Adrenal gland (tissue), 12 donors: ENCODE measurements around the gene MRPL24. TPM values are rescaled to one million over a fixed set of nuclear protein-coding genes. Genes with fewer than 3 reads are reported as not detected.

Source experiments
- DNase-seq, 7 donors: peaks; one replicate each; pipeline ENCODE4 v3.0.0-alpha.2; 2019 to 2020
- H3K27ac ChIP-seq, 5 donors: fragments of 200-600 bp; sonication (generic) in 4 of 5; 1 replicate in 3 of 5; 2 replicates in 2 of 5; pipeline versions ENCODE4 v1.5.1 to v1.8.0; 2016 to 2020; ENCODE audit warnings: mild to moderate bottlenecking in 1 of 5
- H3K27me3 ChIP-seq: fragments of 200-600 bp; 2 replicates; pipeline ENCODE4 v1.8.0; 2021
- H3K36me3 ChIP-seq, 2 donors: fragments of 200-600 bp; replicated peaks in 1 of 2; 1 replicate in 1 of 2; 2 replicates in 1 of 2; pipeline versions ENCODE4 v1.5.1 to v1.8.0; 2018 to 2022
- H3K4me1 ChIP-seq, 2 donors: fragments of 200-600 bp; replicated peaks in 1 of 2; 1 replicate in 1 of 2; 2 replicates in 1 of 2; pipeline versions ENCODE4 v1.5.1 to v1.8.0; 2018 to 2021
- H3K4me3 ChIP-seq, 4 donors: fragments of 200-600 bp; sonication (generic) in 3 of 4; one replicate each; pipeline ENCODE4 v1.5.1; 2016 to 2018
- H3K9me3 ChIP-seq, 3 donors: fragments of 200-600 bp; sonication (generic) in 1 of 3; replicated peaks in 1 of 3; 1 replicate in 2 of 3; 2 replicates in 1 of 3; pipeline versions ENCODE4 v1.5.1 to v1.8.0; 2016 to 2021
- CTCF ChIP-seq, 6 experiments: fragments of 450-650 bp in 4 of 6; fragments of 200-600 bp in 2 of 6; sonication (generic) in 1 of 6; IDR thresholded peaks; 1 replicate in 5 of 6; 2 replicates in 1 of 6; pipeline versions ENCODE4 v1.5.1 to v1.8.0; 2016 to 2021; ENCODE audit warnings: antibody characterized with exemption in 6 of 6, mild to moderate bottlenecking in 2 of 6, moderate library complexity in 1 of 6
- POLR2A ChIP-seq, 2 donors: fragments of 450-650 bp; IDR thresholded peaks; one replicate each; pipeline ENCODE4 v1.6.1; 2017; ENCODE audit warnings: antibody characterized with exemption in 2 of 2, mild to moderate bottlenecking in 2 of 2, moderate library complexity in 1 of 2
- WGBS, 4 donors: extraction: QIAGEN DNeasy Blood & Tissue Kit in 2 of 4; methylation state at CpG; one replicate each; pipeline versions ENCODE4 v1.1.5 to v1.1.7; 2013 to 2017; 5-methylcytosine and 5-hydroxymethylcytosine counted together
- intact Hi-C, 2 donors: fragments of 100-400 bp; cut with DNase I; formaldehyde crosslinking; loops; one replicate each; pipeline versions ENCODE4 v1.14.1 to v1.15.0; 2022 to 2023
- polyA plus RNA-seq, 3 donors: library from polyadenylated mRNA; stranded (reverse); fragments of 200-250 nt in 2 of 3; fragments of 350-450 nt in 1 of 3; fragmentation: Illumina TruSeq in 1 of 3; extraction: RNeasy Lipid Tissue Mini Kit (QIAGEN cat#74804) in 1 of 3; gene quantifications; one replicate each; pipeline ENCODE4 v1.2.3, GENCODE V29; 2013 to 2014
- total RNA-seq, 9 donors: library from RNA; depleted of rRNA in 4 of 9; stranded (reverse); fragments of >200 nt in 4 of 9; fragments of 120-200 nt in 1 of 9; fragmentation: NEBNext Ultra II Directional in 1 of 9; extraction: Animal tissue kit (Norgen Biotek cat#: 25700) in 1 of 9; gene quantifications; one replicate each; pipeline versions ENCODE4 v1.1.0 to v1.2.4, GENCODE V29; 2013 to 2023
- donor health status: healthy with polysubstance abuse.
- donor health status: Bipolar disorder and iron deficiency.
- donor health status: DM: yes; HTN: yes; CAD: no.
- donor health status: DM: no; HTN: no; CAD: no.
- donor health status: DM: no; HTN: no; CAD: no.
- donor health status: DM: yes; HTN: yes; CAD: no.

The MRPL24 gene
- total and polyA plus RNA-seq, 12 donors, result 46.7 to 294 (median 113) TPM

GRCh38 chr1:156698995-156699394 is 41.9 kb downstream of the MRPL24 start:
- intact Hi-C loops, result loop anchor here in 1 of 2 donors (10.0 kb wide), 1 partner anchor 166 kb away; the partner anchor contains the start of gene NTRK1

GRCh38 chr1:156697481-156697880 is 43.4 kb downstream of the MRPL24 start:
- Histone ChIP-seq H3K4me3 (no peak overlapping the region), H3K36me3 (no peaks in the 10 kb centered on the region), H3K27me3 (no peaks in the 10 kb centered on the region), H3K27ac (no peak overlapping the region), H3K9me3 (no peaks in the 10 kb centered on the region), H3K4me1 (no peaks in the 10 kb centered on the region)
- WGBS, 4 donors, result 76 to 78% (median 77%) methylated on average over 8 of the region's 8 CpGs
- intact Hi-C loops, result loop anchor here in 1 of 2 donors (10.0 kb wide), 1 partner anchor 167 kb away; the partner anchor contains the start of gene NTRK1
- DNase-seq, result no peak
- TF ChIP-seq CTCF (IDR thresholded peaks at IDR 0.05) (no peak), POLR2A (IDR thresholded peaks at IDR 0.05) (no peak)

More at GRCh38 chr1:156698995-156699394, 41.9 kb downstream of the MRPL24 start:
- no peaks in the 10 kb centered on the region for H3K9me3 ChIP-seq
- no peaks in the 10 kb centered on the region for H3K4me1 ChIP-seq
- no peak overlapping the region for H3K27ac ChIP-seq
- 12 to 40% (median 25%) methylated on average over 1 of the region's 1 CpG; no CpG with 5 or more reads in 1 of the 4 donors for WGBS, 4 donors
- no peak overlapping the region for H3K4me3 ChIP-seq
- no peaks in the 10 kb centered on the region for H3K27me3 ChIP-seq
- DNase-seq, result no peak
- TF ChIP-seq POLR2A (IDR thresholded peaks at IDR 0.05), result no peak
- no peak for TF ChIP-seq CTCF (IDR thresholded peaks at IDR 0.05)
- no peaks in the 10 kb centered on the region for H3K36me3 ChIP-seq

GRCh38 chr1:156696755-156697154 is 44.1 kb downstream of the MRPL24 start:
- no peaks in the 10 kb centered on the region for H3K36me3 ChIP-seq
- no peak for DNase-seq
- H3K4me1 ChIP-seq, result no peaks in the 10 kb centered on the region
- H3K27me3 ChIP-seq, result no peaks in the 10 kb centered on the region
- H3K27ac ChIP-seq, result no peak overlapping the region
- WGBS, 4 donors, result 86 to 97% (median 90%) methylated on average over 8 of the region's 8 CpGs
- TF ChIP-seq CTCF (IDR thresholded peaks at IDR 0.05) (no peak), POLR2A (IDR thresholded peaks at IDR 0.05) (no peak)
- intact Hi-C loops, result loop anchor here in 1 of 2 donors (10.0 kb wide), 1 partner anchor 168 kb away; the partner anchor contains the start of gene NTRK1
- H3K9me3 ChIP-seq, result no peaks in the 10 kb centered on the region
- no peak overlapping the region for H3K4me3 ChIP-seq

- H3K36me3 ChIP-seq, result no peaks in the 10 kb centered on the region
- no peak overlapping the region for H3K4me3 ChIP-seq
- TF ChIP-seq CTCF (IDR thresholded peaks at IDR 0.05) (no peak), POLR2A (IDR thresholded peaks at IDR 0.05) (no peak)
- peaks cover 0 to 2% of the 10 kb centered on the region in 2 donors for H3K4me1 ChIP-seq
- no peak for DNase-seq
- H3K9me3 ChIP-seq, result no peaks in the 10 kb centered on the region
- no peak overlapping the region for H3K27ac ChIP-seq
- 92 to 95% (median 94%) methylated on average over 5 of the region's 5 CpGs for WGBS, 4 donors
- H3K27me3 ChIP-seq, result peaks cover 9% of the 10 kb centered on the region
- intact Hi-C loops, result loop anchor here in 1 of 2 donors (10.0 kb wide), 1 partner anchor 170 kb away; the partner anchor contains the start of gene NTRK1
These were observed 46.3 kb downstream of the MRPL24 start for GRCh38 chr1:156694690-156694962.
